Measurements from ENCODE around the gene GPR152. TPM values are rescaled to one million over a fixed set of nuclear protein-coding genes. Genes with fewer than 3 reads are reported as not detected.

GPR152 gene
- total and polyA plus RNA-seq, 2 of the 8 experiments (the other 6 are each of a cell fraction or from before 2014, with no cell fraction given), result not detected

GRCh38 chr11:67492801-67493547 lies 40.4 kb upstream of the GPR152 start:
- Histone ChIP-seq H2BK5ac (ENCODE audit: low read depth, low read length) (no peak overlapping the region), H3K9ac (replicated peaks in 1 of 4; ENCODE audit: extremely low read depth in 1 of 4, low read depth in 3 of 4, low read length in 3 of 4) (no peak overlapping the region), H2BK12ac (ENCODE audit: low read depth, low read length) (no peak overlapping the region), H3K56ac (replicated peaks; ENCODE audit: insufficient read length, low read depth, low read length) (no peak overlapping the region), H2AK5ac (ENCODE audit: low read depth, low read length) (no peak overlapping the region), H3K27me3 (replicated peaks in 1 of 4; ENCODE audit: control insufficient read depth in 3 of 4, extremely low read depth in 1 of 4, insufficient read depth in 3 of 4, low read length in 3 of 4) (no peaks in the 10 kb centered on the region; a peak in 1 of 7 replicates), H3K4me1 (replicated peaks in 1 of 4; ENCODE audit: control insufficient read depth in 3 of 4, insufficient read depth in 4 of 4, low read length in 3 of 4) (peaks cover 0 to 10% (median 0%) of the 10 kb centered on the region in 4 experiments; a peak in 2 of 7 replicates), H3K4me2 (ENCODE audit: insufficient read depth in 1 of 2, low read depth in 2 of 2, low read length in 2 of 2) (no peak overlapping the region), H4K8ac (ENCODE audit: extremely low read depth, insufficient read depth, low read length) (no peak overlapping the region), H3K79me2 (ENCODE audit: control insufficient read depth in 1 of 2, insufficient read depth in 2 of 2, low read length in 2 of 2) (no peaks in the 10 kb centered on the region), H2BK120ac (replicated peaks; ENCODE audit: low read depth, low read length) (no peak overlapping the region), H3K79me1 (ENCODE audit: low read depth, low read length) (no peaks in the 10 kb centered on the region), H3K14ac (ENCODE audit: insufficient read length) (no peak overlapping the region), H3K4me3 (ENCODE audit: extremely low read depth in 1 of 4, insufficient read depth in 2 of 4, low read depth in 3 of 4, low read length in 4 of 4) (no peak overlapping the region), H3K36me3 (ENCODE audit: control insufficient read depth in 2 of 4, insufficient read depth in 4 of 4, low read length in 3 of 4) (peaks cover 2 to 25% (median 13%) of the 10 kb centered on the region in 4 experiments; a peak in 6 of 8 replicates), H3K4ac (replicated peaks; ENCODE audit: insufficient read length, low read depth, low read length) (no peak overlapping the region), H3K9me3 (ENCODE audit: insufficient read depth in 2 of 2, low read depth in 1 of 2, low read length in 1 of 2) (no peaks in the 10 kb centered on the region), H2AFZ (ENCODE audit: low read length) (no peak overlapping the region), H4K91ac (replicated peaks; ENCODE audit: insufficient read length, low read length) (no peak overlapping the region), H2BK15ac (ENCODE audit: low read length) (no peak overlapping the region), H2BK20ac (ENCODE audit: low read length) (no peak overlapping the region), H3K23ac (ENCODE audit: insufficient read length) (no peak overlapping the region), H3K18ac (ENCODE audit: extremely low read depth, low read length) (no peak overlapping the region), H3K23me2 (ENCODE audit: low read depth, low read length) (no peaks in the 10 kb centered on the region), H4K20me1 (replicated peaks in 1 of 2; ENCODE audit: control insufficient read depth in 1 of 2, insufficient read depth in 2 of 2, low read length in 2 of 2) (peaks cover 0 to 14% of the 10 kb centered on the region in 2 experiments), H3K27ac (ENCODE audit: low read depth, low read length) (no peak overlapping the region), H4K5ac (ENCODE audit: insufficient read length, low read depth, low read length) (no peak overlapping the region)
- CTCF ChIA-PET (ENCODE audit: partially characterized antibody), result interaction anchor here (0.6 to 1.6 kb wide), 7 partner anchors 9 to 118 kb away, joined by 3 to 4 read pairs (median 3); partner anchors contain the start of gene PITPNM1
- no peak for TF ChIP-seq EP300 (IDR thresholded peaks at IDR 0.05; ENCODE audit: borderline replicate concordance in 1 of 2, low read depth in 2 of 2, low read length in 2 of 2)
- TF ChIP-seq CREB1 (IDR thresholded peaks at IDR 0.05), result no peak
- TF ChIP-seq ATF2 (IDR thresholded peaks at IDR 0.05; ENCODE audit: low read length), result no peak
- TF ChIP-seq TBP (IDR thresholded peaks at IDR 0.05; ENCODE audit: low read depth, low read length), result no peak
- TF ChIP-seq SP2 (IDR thresholded peaks at IDR 0.05; ENCODE audit: low read length), result no peak
- no peak for TF ChIP-seq PHF8 (conservative IDR thresholded peaks at IDR 0.05; ENCODE audit: low read depth, low read length)
- TF ChIP-seq, protein P1, sequence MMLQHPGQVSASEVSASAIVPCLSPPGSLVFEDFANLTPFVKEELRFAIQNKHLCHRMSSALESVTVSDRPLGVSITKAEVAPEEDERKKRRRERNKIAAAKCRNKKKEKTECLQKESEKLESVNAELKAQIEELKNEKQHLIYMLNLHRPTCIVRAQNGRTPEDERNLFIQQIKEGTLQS (IDR thresholded peaks at IDR 0.05; ENCODE audit: insufficient read depth, low read depth, low read length), result no peak
- DNase-seq (ENCODE audit: low read depth in 1 of 2, low spot score in 2 of 2), result peak in 1 of 2 experiments; percentile 77
- 85% methylated on average over 30 of the region's 46 CpGs; no CpG with 5 or more reads in 1 of the 2 experiments for WGBS, 2 experiments (ENCODE audit: extremely low coverage in 1 of 2, insufficient coverage in 1 of 2, insufficient read length in 1 of 2, insufficient replicate concordance in 2 of 2, low coverage in 1 of 2, low lambda C conversion rate in 2 of 2, missing lambda C conversion rate in 1 of 2)
- FAIRE-seq, result no peak
- POLR2A ChIA-PET (ENCODE audit: partially characterized antibody), result interaction anchor here (1.0 to 1.9 kb wide), 9 partner anchors 22 to 92 kb away, joined by 3 to 5 read pairs (median 3); partner anchors contain the start of genes TBC1D10C and TMEM134

Measured in H1 (cell line).